Transverse colon (tissue), 3 donors: Measurements from ENCODE around the gene CRTC3.

ENCODE experiments used
- EP300 ChIP-seq: sonication (generic); formaldehyde crosslinking; IDR thresholded peaks from one replicate; pipeline ENCODE4 v1.6.1; 2017; ENCODE audit warnings: antibody characterized with exemption, low read depth
- POLR2A ChIP-seq: fragments of 450-650 bp; IDR thresholded peaks from one replicate; pipeline ENCODE4 v1.6.1; 2016; ENCODE audit warnings: antibody characterized with exemption, mild to moderate bottlenecking, moderate library complexity
- TF ChIP-seq, protein P1 (sequence below), 5 experiments: fragments of 200-600 bp in 3 of 5; fragments of 450-650 bp in 2 of 5; sonication (generic) in 3 of 5; IDR thresholded peaks; 1 replicate in 2 of 5; 2 replicates in 3 of 5; pipeline ENCODE4 v1.5.1; 2016 to 2017; ENCODE audit warnings: antibody characterized with exemption in 5 of 5, inconsistent platforms in 3 of 5, mild to moderate bottlenecking in 2 of 5, moderate library complexity in 1 of 5

DNA sequence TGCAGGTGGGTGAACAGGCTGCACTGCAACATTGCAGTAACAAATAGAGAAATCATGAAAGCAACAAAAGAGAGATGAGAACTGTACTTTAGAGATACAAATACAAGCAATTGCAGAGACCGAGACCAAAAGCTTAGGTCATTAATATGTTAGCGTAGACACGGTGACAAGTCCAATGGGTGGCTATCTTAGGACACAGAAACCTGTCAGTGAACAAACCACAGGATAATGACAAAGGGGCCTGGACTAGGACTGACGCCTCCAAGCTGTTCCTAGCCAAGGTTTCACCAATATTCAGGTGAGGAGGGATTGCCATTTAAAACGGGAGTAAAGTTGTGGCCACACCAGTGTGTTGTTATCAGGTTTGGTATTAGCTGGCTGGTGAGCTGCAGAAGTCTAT lies 145.7 kb downstream of the CRTC3 start:
- TF ChIP-seq, protein P1, sequence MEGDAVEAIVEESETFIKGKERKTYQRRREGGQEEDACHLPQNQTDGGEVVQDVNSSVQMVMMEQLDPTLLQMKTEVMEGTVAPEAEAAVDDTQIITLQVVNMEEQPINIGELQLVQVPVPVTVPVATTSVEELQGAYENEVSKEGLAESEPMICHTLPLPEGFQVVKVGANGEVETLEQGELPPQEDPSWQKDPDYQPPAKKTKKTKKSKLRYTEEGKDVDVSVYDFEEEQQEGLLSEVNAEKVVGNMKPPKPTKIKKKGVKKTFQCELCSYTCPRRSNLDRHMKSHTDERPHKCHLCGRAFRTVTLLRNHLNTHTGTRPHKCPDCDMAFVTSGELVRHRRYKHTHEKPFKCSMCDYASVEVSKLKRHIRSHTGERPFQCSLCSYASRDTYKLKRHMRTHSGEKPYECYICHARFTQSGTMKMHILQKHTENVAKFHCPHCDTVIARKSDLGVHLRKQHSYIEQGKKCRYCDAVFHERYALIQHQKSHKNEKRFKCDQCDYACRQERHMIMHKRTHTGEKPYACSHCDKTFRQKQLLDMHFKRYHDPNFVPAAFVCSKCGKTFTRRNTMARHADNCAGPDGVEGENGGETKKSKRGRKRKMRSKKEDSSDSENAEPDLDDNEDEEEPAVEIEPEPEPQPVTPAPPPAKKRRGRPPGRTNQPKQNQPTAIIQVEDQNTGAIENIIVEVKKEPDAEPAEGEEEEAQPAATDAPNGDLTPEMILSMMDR (IDR thresholded peaks at IDR 0.05) = no peak
- no peak for TF ChIP-seq EP300
- TF ChIP-seq POLR2A = no peak
